Ovary (tissue), 3 donors: ENCODE data around the gene CHKB.

Experiments
- EP300 ChIP-seq: sonication (generic); formaldehyde crosslinking; IDR thresholded peaks from one replicate; pipeline ENCODE4 v1.6.1; 2017; ENCODE audit warnings: antibody characterized with exemption
- POLR2A ChIP-seq: fragments of 450-650 bp; IDR thresholded peaks from one replicate; pipeline ENCODE4 v1.6.1; 2017; ENCODE audit warnings: antibody characterized with exemption, mild to moderate bottlenecking, moderate library complexity
- TF ChIP-seq, protein P1 (sequence below), 3 donors: fragments of 450-650 bp in 2 of 3; fragments of 200-600 bp in 1 of 3; IDR thresholded peaks; one replicate each; pipeline versions ENCODE4 v1.5.1 to v1.8.0; 2016 to 2022; ENCODE audit warnings: antibody characterized with exemption in 3 of 3, mild to moderate bottlenecking in 1 of 3
- donor health status: DM: no; HTN: no; CAD: no.

DNA sequence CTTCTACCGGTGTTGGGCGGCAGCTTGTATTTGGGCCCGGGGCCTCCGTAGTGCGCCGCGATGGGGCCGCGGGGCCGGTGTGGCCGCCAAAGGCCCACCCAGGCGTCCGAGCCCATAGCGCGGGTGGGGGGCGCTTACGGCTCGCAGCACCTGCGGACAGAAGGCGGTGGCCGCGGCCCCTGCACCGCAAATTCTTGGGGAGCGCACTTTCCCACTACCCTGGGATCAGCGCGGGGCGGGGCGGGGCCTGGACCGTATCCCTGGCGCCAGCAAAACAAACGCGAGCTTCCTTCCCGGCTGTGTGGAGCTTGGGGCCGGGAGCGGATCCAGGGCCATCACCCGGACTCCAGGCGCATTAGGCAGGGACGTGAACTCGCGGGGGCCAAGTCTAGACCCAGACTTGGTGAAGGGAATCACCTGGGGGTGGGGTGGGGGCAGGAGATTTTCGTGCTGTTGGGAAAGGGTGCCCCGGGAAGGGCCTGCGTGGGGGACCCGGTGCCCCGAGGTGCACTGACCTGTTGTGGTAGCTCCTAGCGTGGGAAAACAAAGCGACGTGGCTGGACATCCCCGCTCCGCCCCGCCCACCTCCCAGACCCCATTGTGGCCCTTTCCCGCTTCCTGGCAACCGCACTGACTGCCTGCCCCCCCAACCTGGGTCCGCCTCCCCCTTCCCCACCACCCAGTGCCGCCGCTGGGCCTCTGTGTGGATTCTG is 50.5 kb downstream of the CHKB start:
- TF ChIP-seq, protein P1, sequence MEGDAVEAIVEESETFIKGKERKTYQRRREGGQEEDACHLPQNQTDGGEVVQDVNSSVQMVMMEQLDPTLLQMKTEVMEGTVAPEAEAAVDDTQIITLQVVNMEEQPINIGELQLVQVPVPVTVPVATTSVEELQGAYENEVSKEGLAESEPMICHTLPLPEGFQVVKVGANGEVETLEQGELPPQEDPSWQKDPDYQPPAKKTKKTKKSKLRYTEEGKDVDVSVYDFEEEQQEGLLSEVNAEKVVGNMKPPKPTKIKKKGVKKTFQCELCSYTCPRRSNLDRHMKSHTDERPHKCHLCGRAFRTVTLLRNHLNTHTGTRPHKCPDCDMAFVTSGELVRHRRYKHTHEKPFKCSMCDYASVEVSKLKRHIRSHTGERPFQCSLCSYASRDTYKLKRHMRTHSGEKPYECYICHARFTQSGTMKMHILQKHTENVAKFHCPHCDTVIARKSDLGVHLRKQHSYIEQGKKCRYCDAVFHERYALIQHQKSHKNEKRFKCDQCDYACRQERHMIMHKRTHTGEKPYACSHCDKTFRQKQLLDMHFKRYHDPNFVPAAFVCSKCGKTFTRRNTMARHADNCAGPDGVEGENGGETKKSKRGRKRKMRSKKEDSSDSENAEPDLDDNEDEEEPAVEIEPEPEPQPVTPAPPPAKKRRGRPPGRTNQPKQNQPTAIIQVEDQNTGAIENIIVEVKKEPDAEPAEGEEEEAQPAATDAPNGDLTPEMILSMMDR (IDR thresholded peaks at IDR 0.05): no peak
- TF ChIP-seq EP300 (no peak), POLR2A (no peak)
